Gastroesophageal sphincter (tissue), 4 donors: ENCODE data around the gene FAM50A. TPM values are rescaled to one million over a fixed set of nuclear protein-coding genes. Genes with fewer than 3 reads are reported as not detected.
A peak's percentile ranks its signal among the peaks of the same experiment; 100 is the strongest.

Source experiments
- ATAC-seq: fragments of 150-250 bp; one replicate; pipeline ENCODE4 v1.9.1; 2016; ENCODE audit warnings: mild to moderate bottlenecking, moderate library complexity
- H3K27ac ChIP-seq, 4 donors: fragments of 200-600 bp; sonication (generic) in 3 of 4; 1 replicate in 3 of 4; 2 replicates in 1 of 4; pipeline ENCODE4 v1.5.1; 2016 to 2019
- H3K27me3 ChIP-seq: fragments of 200-600 bp; sonication (generic); one replicate; pipeline ENCODE4 v1.5.1; 2019
- H3K36me3 ChIP-seq, 2 donors: fragments of 200-600 bp; sonication (generic); one replicate each; pipeline ENCODE4 v1.5.1; 2019; ENCODE audit warnings: control low read depth in 1 of 2
- H3K4me1 ChIP-seq, 3 donors: fragments of 200-600 bp; sonication (generic); 1 replicate in 2 of 3; 2 replicates in 1 of 3; pipeline ENCODE4 v1.5.1; 2016 to 2019; ENCODE audit warnings: control low read depth in 2 of 3
- H3K4me3 ChIP-seq, 2 donors: fragments of 200-600 bp; sonication (generic); one replicate each; pipeline ENCODE4 v1.5.1; 2019; ENCODE audit warnings: mild to moderate bottlenecking in 1 of 2, moderate library complexity in 1 of 2
- H3K9me3 ChIP-seq, 3 donors: fragments of 200-600 bp; sonication (generic); one replicate each; pipeline ENCODE4 v1.5.1; 2017 to 2019; ENCODE audit warnings: control low read depth in 2 of 3
- EP300 ChIP-seq: sonication (generic); formaldehyde crosslinking; IDR thresholded peaks from one replicate; pipeline ENCODE4 v1.6.1; 2017; ENCODE audit warnings: antibody characterized with exemption, mild to moderate bottlenecking
- POLR2A ChIP-seq, 2 donors: fragments of 450-650 bp; IDR thresholded peaks; one replicate each; pipeline ENCODE4 v1.6.1; 2017; ENCODE audit warnings: antibody characterized with exemption in 2 of 2, mild to moderate bottlenecking in 2 of 2, moderate library complexity in 1 of 2
- POLR2AphosphoS5 ChIP-seq: sonication (generic); formaldehyde crosslinking; IDR thresholded peaks from one replicate; pipeline ENCODE4 v1.6.1; 2017; ENCODE audit warnings: antibody characterized with exemption
- WGBS, 2 donors: methylation state at CpG; one replicate each; pipeline ENCODE4 v1.1.5; 2018; ENCODE audit warnings: low coverage in 1 of 2; 5-methylcytosine and 5-hydroxymethylcytosine counted together
- total RNA-seq, 4 donors: library from RNA; depleted of rRNA; stranded (reverse); fragments of >200 nt; gene quantifications; one replicate each; pipeline ENCODE4 v1.1.0, GENCODE V29; 2016
- TF ChIP-seq, protein P1 (sequence below), 4 experiments: fragments of 200-600 bp in 2 of 4; fragments of 450-650 bp in 2 of 4; sonication (generic) in 1 of 4; IDR thresholded peaks; one replicate each; pipeline ENCODE4 v1.5.1; 2017 to 2019; ENCODE audit warnings: antibody characterized with exemption in 4 of 4, mild to moderate bottlenecking in 2 of 4, moderate library complexity in 2 of 4

The FAM50A gene
- total RNA-seq, 4 donors from 2014 or later: 49.8 to 58.2 (median 53.4) TPM

DNA sequence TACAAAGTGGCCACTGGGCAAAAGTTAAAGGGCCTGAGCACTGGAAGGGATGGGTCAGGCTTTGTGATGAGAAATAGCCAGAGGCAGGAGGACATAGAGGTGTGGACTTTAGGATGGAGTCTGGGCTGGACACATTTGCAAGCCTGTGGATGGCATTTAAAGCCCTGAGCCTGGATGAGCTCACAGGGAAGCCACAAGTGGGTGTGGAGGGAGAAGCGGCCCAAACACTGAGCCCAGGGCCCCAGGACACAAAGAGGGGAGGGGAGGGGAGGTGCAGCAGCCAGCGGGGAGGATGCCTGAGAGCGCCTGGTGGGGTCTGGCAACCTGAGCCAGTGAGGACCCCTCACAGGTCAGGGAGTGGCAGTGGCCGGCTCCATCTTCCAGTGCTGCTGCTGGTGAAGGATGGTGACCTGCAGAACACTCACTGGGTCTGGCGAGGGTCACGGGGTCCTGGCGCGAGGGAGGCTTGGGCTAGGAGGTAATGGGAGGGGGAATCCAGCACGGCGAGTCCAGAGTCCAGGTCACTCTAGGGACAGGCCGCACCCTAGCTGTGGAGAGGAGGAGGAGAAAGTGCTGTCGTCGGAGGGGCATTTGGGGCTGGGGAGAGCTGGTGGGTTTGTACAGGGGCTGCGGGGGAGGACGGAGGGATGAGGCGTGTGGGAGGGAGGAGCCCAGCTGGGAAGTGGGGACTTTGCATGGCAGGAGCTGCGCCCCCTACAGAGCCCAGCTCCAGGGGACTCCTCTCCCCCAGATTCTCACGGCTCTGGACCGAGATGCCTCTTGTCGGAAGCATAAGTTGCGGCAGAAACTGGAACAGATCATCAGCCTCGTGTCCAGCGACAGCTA is 28.1 kb downstream of the FAM50A start:
- ATAC-seq: no peak
- H3K36me3 ChIP-seq: peaks cover 0 to 63% of the 10 kb centered on the region in 2 donors
- no peaks in the 10 kb centered on the region for H3K27me3 ChIP-seq
- no peak overlapping the region for H3K27ac ChIP-seq
- 86% methylated on average over 8 of the region's 23 CpGs; no CpG with 5 or more reads in 1 of the 2 donors for WGBS, 2 donors
- H3K4me3 ChIP-seq: no peak overlapping the region
- H3K9me3 ChIP-seq: no peaks in the 10 kb centered on the region
- TF ChIP-seq POLR2AphosphoS5: no peak
- no peak for TF ChIP-seq EP300
- TF ChIP-seq POLR2A (IDR thresholded peaks at IDR 0.05): no peak
- TF ChIP-seq, protein P1, sequence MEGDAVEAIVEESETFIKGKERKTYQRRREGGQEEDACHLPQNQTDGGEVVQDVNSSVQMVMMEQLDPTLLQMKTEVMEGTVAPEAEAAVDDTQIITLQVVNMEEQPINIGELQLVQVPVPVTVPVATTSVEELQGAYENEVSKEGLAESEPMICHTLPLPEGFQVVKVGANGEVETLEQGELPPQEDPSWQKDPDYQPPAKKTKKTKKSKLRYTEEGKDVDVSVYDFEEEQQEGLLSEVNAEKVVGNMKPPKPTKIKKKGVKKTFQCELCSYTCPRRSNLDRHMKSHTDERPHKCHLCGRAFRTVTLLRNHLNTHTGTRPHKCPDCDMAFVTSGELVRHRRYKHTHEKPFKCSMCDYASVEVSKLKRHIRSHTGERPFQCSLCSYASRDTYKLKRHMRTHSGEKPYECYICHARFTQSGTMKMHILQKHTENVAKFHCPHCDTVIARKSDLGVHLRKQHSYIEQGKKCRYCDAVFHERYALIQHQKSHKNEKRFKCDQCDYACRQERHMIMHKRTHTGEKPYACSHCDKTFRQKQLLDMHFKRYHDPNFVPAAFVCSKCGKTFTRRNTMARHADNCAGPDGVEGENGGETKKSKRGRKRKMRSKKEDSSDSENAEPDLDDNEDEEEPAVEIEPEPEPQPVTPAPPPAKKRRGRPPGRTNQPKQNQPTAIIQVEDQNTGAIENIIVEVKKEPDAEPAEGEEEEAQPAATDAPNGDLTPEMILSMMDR (IDR thresholded peaks at IDR 0.05): no peak
- H3K4me1 ChIP-seq: no peaks in the 10 kb centered on the region

DNA sequence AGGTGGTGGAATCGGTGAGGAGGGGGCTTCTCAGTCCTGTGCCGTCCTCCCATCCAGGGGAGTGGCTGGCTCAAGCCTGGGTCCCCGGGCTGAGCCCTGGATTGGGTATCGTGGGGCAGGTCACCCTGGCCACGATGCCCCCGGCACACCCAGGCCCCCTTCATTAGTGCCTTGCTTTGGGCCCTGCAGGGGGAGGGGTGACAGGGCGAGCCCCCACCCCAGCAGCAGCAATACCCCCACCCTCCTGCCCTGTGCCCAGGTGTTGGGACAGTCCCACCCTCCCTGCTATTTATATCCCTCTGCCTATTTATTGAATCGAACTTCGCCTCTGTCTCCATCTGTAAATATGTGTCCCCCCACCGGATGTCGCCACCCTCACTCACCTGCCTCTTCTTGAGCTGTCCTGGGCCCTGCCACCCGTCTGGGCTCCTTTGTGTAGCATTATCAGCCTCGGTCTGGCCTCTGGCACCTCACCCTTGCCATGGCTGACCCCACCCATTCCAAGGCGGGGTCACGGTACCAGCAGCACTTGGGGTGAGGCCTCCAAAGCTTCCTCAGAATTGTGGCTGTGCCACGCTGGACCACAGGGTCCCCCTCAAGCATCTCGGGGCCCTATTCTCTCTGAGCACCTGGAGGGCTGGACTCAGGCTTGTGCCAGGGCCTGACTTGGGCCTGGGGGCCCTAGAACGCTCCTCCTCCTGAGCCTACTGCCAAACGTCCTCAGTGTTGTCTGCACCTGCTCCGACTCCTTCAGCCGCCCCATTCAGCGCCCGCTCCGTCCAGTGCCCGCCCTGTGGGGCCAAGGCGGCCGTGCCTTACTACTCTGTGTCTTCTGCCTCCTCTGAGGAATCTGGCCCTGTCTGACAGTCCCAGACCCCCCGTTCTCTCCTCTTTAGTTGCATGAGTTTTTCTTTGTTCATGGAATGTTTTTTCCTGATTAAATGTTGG is 29.0 kb downstream of the FAM50A start:
- WGBS, 2 donors: 60 to 71% methylated on average over 1 to 15 of the region's 28 CpGs

DNA sequence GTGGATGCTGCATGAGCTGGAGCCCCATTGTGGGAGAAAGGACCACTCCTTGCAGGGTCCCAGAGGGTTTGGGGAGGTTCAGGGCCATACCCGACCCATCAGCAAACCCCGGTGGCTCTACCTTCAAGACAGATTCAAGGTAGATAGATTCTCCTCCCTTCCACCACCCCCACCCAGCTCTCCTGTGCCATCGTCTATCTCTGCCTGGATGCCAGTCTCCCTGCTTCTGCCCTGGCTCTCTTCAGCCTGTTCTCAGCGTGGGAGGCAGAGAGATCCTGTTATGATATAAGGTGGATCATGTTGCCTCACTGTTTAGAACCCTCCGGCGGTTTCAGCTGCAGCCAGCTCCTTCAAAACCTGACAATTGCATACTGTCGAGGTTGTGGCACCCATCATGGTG is 29.7 kb downstream of the FAM50A start:
- Histone ChIP-seq H3K4me3 (no peak overlapping the region), H3K27me3 (no peaks in the 10 kb centered on the region), H3K9me3 (no peaks in the 10 kb centered on the region), H3K36me3 (peaks cover 0 to 47% of the 10 kb centered on the region in 2 donors), H3K4me1 (peaks cover 0 to 10% (median 0%) of the 10 kb centered on the region in 3 donors), H3K27ac (no peak overlapping the region)
- 40 to 68% methylated on average over 1 to 3 of the region's 7 CpGs for WGBS, 2 donors
- no peak for TF ChIP-seq POLR2A (IDR thresholded peaks at IDR 0.05)
- TF ChIP-seq EP300: no peak
- TF ChIP-seq, protein P1 (IDR thresholded peaks at IDR 0.05): no peak
- no peak for TF ChIP-seq POLR2AphosphoS5
- no peak for ATAC-seq

More for the DNA sequence above, 29.0 kb downstream of the FAM50A start:
- H3K27me3 ChIP-seq: no peaks in the 10 kb centered on the region
- H3K36me3 ChIP-seq: peaks cover 0 to 54% of the 10 kb centered on the region in 2 donors
- no peak overlapping the region for H3K4me3 ChIP-seq
- TF ChIP-seq POLR2A (IDR thresholded peaks at IDR 0.05) (no peak), EP300 (no peak), POLR2AphosphoS5 (no peak)
- TF ChIP-seq, protein P1 (IDR thresholded peaks at IDR 0.05): no peak
- H3K27ac ChIP-seq: no peak overlapping the region
- no peaks in the 10 kb centered on the region for H3K9me3 ChIP-seq
- H3K4me1 ChIP-seq: peaks cover 0 to 5% (median 0%) of the 10 kb centered on the region in 3 donors
- ATAC-seq: no peak

DNA sequence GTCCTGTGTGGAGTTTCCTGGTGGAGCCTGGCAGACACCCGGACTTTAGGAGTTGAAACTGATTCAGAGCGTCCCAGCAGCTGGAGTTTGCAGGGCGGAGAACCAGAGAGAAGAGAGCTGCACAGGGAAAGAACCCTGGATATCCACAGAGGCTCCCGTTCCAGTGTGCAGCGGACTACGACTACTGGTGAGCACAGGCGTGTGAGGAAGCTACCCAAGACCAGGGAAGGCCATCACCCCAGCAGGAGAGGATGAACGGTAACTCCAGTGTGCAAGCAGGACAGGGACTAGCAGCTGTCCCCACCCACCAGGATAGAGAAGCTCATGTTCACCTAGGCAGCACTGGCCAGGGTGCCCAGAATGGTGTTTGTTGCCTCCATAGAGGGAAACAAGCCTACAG is 32.9 kb downstream of the FAM50A start:
- Histone ChIP-seq H3K4me3 (no peak overlapping the region), H3K27me3 (no peaks in the 10 kb centered on the region), H3K9me3 (no peaks in the 10 kb centered on the region), H3K36me3 (peaks cover 0 to 16% of the 10 kb centered on the region in 2 donors), H3K27ac (no peak overlapping the region), H3K4me1 (peaks cover 0 to 10% (median 3%) of the 10 kb centered on the region in 3 donors)
- 80 to 85% methylated on average over 1 to 5 of the region's 8 CpGs for WGBS, 2 donors
- ATAC-seq: no peak
- no peak for TF ChIP-seq POLR2A (IDR thresholded peaks at IDR 0.05)

DNA sequence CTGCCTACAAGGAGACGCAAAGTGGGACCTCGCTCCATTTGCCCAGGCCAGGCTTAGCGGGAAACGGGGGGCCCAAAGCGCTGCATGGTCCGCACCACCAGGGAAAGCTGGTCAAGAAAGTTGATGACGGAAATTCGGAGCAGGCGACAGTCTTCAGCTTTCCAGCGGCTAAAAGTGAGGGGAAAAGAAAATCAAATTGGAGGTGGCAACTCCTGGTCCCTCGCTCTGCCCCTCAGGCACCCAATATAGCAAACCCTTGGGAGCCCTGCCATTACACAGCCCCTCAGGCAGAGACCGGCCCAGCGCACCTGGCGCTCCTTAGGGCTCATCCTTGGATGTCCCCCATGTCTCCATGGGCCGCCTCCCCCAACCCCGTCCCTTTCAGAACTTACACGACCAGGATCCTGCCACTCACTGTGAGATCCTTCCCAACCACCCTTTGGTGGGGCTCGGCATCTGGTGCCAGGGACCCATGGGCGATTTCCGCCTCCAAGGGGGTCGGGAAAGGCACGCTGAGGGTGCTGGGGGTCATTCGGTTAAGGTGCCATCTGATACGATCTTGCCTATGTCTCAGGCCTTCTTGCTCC is 34.0 kb downstream of the FAM50A start:
- 59 to 88% methylated on average over 8 to 9 of the region's 24 CpGs for WGBS, 2 donors
- Histone ChIP-seq H3K4me1 (peaks cover 0 to 10% (median 3%) of the 10 kb centered on the region in 3 donors), H3K27ac (peak overlapping the region; percentile 60 to 87 (median 84)), H3K4me3 (peak overlapping the region; percentile 41 to 59), H3K27me3 (no peaks in the 10 kb centered on the region), H3K9me3 (no peaks in the 10 kb centered on the region), H3K36me3 (peaks cover 0 to 4% of the 10 kb centered on the region in 2 donors)
- ATAC-seq: no peak
- TF ChIP-seq EP300 (no peak), POLR2AphosphoS5 (no peak), POLR2A (IDR thresholded peaks at IDR 0.05) (no peak)
- TF ChIP-seq, protein P1 (IDR thresholded peaks at IDR 0.05): no peak
